IMR-90 (cell line): Measurements from ENCODE around the gene SHCBP1L.

Experiments used
- CEBPB ChIP-seq: IDR thresholded peaks from 2 replicates; pipeline ENCODE4 v1.6.1; 2012; ENCODE audit warnings: low read depth, low read length, improper control_type of control experiment
- POLR2A ChIP-seq: IDR thresholded peaks from 2 replicates; pipeline ENCODE4 v1.6.1; 2012; ENCODE audit warnings: mild to moderate bottlenecking, low read depth, low read length
- RFX5 ChIP-seq: IDR thresholded peaks from 2 replicates; pipeline ENCODE4 v1.8.0; 2012; ENCODE audit warnings: low read depth, mild to moderate bottlenecking, low read length, moderate library complexity
- TF ChIP-seq, protein P1 (sequence below): conservative IDR thresholded peaks from 2 replicates; pipeline ENCODE4 v1.5.1; 2012; ENCODE audit warnings: mild to moderate bottlenecking, low read depth, low read length, improper control_type of control experiment
- TF ChIP-seq, protein P2 (sequence below): fragments of 150-350 bp; IDR thresholded peaks from 2 replicates; pipeline ENCODE4 v1.6.1; 2017; ENCODE audit warnings: mild to moderate bottlenecking, antibody characterized with exemption, low read length, low read depth

DNA sequence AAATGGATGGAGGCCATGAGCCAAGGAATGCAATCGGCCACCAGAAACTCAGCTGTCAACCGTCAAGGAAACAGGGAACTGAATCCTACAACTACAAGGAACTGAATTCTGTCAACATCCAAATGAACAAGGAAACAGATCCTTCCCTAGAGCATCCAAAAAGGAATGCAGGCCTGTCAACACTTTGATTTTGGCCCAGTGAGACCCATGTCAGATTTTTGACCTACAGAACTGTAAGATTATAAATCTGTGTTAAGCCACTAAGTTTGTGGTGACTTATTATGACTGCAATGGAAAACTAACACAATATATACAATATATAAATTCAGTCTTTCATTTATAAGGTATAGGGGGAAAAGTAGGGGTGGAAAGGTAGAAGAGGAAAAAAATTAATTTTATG, 55.3 kb downstream of the SHCBP1L start:
- TF ChIP-seq, protein P1, sequence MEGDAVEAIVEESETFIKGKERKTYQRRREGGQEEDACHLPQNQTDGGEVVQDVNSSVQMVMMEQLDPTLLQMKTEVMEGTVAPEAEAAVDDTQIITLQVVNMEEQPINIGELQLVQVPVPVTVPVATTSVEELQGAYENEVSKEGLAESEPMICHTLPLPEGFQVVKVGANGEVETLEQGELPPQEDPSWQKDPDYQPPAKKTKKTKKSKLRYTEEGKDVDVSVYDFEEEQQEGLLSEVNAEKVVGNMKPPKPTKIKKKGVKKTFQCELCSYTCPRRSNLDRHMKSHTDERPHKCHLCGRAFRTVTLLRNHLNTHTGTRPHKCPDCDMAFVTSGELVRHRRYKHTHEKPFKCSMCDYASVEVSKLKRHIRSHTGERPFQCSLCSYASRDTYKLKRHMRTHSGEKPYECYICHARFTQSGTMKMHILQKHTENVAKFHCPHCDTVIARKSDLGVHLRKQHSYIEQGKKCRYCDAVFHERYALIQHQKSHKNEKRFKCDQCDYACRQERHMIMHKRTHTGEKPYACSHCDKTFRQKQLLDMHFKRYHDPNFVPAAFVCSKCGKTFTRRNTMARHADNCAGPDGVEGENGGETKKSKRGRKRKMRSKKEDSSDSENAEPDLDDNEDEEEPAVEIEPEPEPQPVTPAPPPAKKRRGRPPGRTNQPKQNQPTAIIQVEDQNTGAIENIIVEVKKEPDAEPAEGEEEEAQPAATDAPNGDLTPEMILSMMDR = no peak
- no peak for TF ChIP-seq CEBPB
- no peak for TF ChIP-seq RFX5
- TF ChIP-seq, protein P2, sequence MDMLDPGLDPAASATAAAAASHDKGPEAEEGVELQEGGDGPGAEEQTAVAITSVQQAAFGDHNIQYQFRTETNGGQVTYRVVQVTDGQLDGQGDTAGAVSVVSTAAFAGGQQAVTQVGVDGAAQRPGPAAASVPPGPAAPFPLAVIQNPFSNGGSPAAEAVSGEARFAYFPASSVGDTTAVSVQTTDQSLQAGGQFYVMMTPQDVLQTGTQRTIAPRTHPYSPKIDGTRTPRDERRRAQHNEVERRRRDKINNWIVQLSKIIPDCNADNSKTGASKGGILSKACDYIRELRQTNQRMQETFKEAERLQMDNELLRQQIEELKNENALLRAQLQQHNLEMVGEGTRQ = no peak
- TF ChIP-seq POLR2A = no peak
